Stimulated activated CD4-positive, alpha-beta T cell treated with anti-CD3 and anti-CD28 coated beads, Interleukin-12 subunit alpha, Interleukin-12 subunit beta, amount 100 ng/mL, for 48 hours (primary cell): ENCODE measurements around the gene TBATA.

Source experiments
- DNase-seq, 3 donors: peaks; one replicate each; pipeline ENCODE4 v3.0.0-alpha.2; 2020; ENCODE audit warnings: low read depth in 2 of 3, low spot score in 1 of 3

Gene TBATA

GRCh38 chr10:70762441-70763175 lies 22.6 kb downstream of the TBATA start:
- DNase-seq = no peak

- DNase-seq = no peak
Measured at GRCh38 chr10:70761727-70762350, 23.3 kb downstream of the TBATA start.

DNA sequence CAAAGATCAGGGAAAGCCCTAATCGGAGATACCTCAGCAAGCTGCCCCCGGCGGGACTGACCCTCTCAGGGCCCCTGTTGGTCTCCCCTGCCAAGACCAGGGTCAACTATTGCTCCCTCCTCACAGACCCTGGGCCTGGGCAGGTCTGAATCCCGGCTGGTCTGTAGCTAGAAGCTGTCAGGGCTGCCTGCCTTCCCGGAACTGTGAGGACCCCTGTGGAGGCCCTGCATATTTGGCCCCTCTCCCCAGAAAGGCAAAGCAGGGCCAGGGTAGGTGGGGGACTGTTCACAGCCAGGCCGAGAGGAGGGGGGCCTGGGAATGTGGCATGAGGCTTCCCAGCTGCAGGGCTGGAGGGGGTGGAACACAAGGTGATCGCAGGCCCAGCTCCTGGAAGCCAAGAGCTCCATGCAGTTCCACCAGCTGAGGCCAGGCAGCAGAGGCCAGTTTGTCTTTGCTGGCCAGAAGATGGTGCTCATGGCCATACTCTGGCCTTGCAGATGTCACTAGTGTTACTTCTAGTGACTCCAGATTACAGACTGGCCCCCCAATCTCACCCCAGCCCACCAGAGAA lies 24.1 kb downstream of the TBATA start:
- no peak for DNase-seq

DNA sequence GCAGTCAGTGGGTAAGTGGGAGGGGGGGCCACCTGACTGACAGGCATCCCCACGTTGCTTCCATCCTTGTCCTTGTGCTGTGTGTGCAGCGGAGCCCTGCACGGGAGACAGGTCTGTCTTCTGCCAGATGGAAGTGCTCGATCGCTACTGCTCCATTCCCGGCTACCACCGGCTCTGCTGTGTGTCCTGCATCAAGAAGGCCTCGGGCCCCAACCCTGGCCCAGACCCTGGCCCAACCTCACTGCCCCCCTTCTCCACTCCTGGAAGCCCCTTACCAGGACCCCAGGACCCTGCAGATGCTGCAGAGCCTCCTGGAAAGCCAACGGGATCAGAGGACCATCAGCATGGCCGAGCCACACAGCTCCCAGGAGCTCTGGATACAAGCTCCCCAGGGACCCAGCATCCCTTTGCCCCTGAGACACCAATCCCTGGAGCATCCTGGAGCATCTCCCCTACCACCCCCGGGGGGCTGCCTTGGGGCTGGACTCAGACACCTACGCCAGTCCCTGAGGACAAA lies 24.8 kb downstream of the TBATA start:
- DNase-seq = no peak

DNA sequence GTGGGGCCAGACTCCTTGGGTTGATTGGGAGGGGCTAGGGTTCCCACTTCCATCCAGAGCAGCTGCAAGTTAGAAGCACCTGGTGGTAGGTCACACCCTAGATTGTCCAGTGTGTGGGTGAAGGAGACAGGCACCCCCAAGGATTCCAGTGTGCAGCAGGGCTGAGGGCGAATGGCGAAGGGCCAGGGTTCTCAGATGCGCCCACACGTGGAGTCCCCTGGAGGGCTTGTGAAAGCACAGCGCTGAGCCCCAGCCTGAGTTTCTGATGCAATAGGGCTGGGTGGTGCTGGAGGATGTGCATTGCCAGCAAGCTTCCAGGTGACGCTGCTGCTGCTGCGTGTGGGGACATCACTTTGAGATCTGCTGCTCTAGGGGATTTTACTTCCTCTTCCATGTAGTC lies 25.4 kb downstream of the TBATA start:
- DNase-seq = no peak

- peak; percentile 44 to 74 (median 61) for DNase-seq
Measured at GRCh38 chr10:70758757-70759514, 26.2 kb downstream of the TBATA start.

GRCh38 chr10:70757856-70758255 lies 27.3 kb downstream of the TBATA start:
- no peak for DNase-seq

- no peak for DNase-seq
Measured at GRCh38 chr10:70756700-70757360, 28.3 kb downstream of the TBATA start.

- no peak for DNase-seq
Measured at GRCh38 chr10:70753841-70754621, 31.1 kb downstream of the TBATA start.

DNA sequence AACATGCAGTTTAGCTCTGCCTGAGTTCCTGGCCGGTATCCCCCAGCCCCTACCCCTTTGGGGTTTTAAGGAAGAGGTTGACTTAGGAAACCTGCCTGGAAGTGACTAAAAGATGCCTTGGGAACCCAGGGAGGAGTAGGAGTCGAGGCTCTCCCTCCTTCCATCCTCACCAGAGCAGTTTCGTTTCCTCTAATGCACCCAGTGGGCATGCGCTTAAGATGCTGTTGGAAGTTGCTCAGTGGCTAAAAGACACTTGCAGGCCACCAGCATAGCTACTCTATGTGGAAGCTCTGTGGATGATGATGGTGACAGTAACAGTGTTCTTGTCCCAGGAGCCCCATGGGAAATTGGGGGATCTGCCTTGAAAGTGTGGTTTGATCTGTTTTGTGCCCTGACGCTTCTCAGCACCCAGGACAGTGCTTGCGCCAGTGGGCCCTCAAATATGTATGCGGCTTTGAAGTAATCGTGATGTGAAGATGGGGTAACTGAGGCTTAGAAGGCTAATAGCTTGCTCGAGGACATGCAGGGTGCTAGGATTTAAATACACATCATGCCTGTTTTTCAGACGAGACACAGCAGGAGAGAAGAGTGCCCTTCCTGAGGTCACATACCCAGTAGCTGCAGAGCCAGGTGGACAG lies 32.0 kb downstream of the TBATA start:
- DNase-seq = no peak

GRCh38 chr10:70752571-70752970 lies 32.6 kb downstream of the TBATA start:
- DNase-seq = no peak

GRCh38 chr10:70751991-70752390 lies 33.2 kb downstream of the TBATA start:
- no peak for DNase-seq

GRCh38 chr10:70751356-70751755 lies 33.8 kb downstream of the TBATA start:
- no peak for DNase-seq

DNA sequence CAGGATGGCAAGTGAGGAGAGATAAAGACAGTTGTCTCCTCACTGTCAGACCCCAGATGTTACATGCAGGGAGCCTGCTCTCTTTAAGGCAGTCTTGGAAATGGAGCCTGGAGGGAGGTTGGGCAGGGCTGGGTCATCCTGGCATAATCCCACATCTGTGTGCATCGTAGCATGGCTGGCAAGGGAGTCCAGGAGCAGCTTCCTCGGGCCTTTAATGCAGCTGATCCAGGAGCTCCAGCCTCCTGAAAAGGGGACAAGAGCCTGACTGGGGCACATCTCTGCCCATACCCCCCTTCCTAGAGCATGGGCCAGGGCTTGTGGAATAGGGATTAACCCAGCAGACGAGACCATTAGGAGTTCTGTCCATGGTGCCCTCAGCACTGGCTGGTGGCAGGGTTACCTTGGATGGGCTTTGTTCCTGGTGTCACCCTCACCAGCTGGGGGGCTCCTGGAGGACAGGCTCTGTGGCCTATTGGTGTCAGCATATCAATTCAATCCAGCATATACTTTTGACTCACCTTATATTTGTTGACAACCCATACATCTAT lies 34.9 kb downstream of the TBATA start:
- DNase-seq = no peak

- DNase-seq = no peak
Measured at GRCh38 chr10:70749756-70750155, 35.4 kb downstream of the TBATA start.

DNA sequence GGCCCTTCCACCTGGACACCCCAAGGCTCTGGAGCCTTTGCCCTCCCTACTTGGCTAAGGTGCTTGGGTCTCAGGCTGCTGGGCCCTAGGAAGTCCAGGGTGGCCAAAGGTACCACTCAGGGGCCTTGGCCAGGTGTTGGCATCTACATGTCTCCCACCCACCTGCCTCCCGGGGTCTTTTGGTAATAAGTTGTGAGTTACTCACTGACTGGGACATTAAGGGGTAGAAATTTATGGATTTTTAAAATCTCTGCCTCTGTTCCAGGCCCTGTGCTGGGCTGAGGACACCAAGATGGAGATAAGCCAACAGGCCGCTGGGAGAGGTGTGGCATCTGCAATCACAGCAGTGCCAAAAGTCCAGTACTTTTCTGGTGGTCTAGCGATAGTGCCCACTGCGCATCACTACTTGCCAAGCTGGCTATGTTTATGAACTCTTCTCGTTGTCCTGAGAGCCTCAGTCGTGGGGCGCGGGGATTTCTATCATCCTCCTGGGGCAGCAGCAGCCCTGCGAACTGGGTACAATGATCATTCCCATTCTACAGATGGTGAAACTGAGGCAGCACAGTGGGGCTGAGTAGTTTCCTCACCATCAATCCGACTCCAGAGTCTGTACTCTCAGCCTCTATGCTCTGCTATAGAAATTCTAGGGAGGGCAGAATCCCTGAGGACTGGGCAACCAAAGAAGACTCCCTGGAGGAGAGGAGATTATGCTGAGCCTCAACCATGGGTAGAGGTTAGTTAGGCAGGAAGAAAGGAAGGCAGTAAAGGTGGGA lies 36.2 kb downstream of the TBATA start:
- no peak for DNase-seq

DNA sequence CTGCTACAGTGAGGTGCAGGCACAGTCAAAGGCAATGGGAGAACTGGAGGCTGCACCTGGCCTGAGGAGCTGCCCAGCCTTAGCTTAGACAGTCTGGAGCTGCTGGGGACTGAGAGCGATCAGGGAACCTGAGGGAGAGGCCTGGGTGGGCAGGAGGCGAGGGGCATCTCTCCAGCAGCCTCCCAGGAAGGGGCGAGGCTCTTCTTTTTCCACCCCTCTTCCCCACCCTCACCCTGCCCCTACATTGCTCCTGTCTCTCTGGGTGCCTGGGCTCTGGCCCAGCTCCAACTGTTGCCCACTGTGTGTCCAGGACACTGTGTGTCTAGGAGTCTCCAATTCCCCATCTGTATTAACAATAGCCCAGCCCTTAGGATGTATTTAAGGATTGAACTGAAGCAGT lies 36.9 kb downstream of the TBATA start:
- DNase-seq = no peak

DNA sequence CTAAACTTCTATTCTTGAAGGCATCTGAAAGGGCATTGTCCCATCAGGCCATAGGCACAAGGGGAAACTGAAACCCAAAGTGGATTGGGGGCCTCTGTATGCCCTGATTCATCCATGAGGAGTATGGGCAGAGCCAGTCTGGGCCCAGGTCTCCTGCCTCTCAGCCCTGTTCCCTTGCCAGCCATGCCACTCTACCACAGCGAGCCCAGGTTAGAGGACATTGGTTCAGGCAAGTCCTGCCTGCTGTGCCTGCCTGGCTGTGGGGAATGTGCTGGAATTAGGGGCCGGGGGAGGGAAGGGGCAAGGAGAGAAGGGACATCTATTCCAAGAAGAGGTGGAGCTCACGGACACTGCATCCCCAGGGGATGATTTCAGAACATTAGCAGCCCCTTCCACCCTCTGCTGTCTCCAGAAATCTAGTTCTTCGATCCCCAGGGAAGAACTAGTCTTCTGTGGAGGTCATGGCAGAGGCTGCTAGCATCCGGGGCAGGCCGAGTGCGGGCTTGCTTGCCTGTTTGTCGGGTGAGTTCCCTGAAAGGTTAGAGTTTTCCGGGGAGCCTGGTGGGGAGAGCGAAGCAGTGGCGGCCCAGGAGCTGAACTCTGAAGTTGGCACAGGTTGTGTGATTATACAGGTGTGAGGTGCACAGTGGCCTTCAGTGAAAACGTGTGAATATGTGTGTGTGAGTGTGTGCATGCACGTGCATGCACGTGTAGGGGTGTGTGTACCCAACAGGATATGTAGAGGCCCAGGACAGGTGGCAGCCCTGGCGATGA lies 37.8 kb downstream of the TBATA start:
- no peak for DNase-seq
